GM12801 (cell line): ENCODE data around the gene UGT1A3.

Experiments
- TF ChIP-seq, protein P1 (sequence below): IDR thresholded peaks from one replicate; pipeline ENCODE4 v1.5.1; 2011; ENCODE audit warnings: control low read depth; ENCODE audit not compliant: insufficient read length; ENCODE audit errors: extremely low read depth

UGT1A3 gene

DNA sequence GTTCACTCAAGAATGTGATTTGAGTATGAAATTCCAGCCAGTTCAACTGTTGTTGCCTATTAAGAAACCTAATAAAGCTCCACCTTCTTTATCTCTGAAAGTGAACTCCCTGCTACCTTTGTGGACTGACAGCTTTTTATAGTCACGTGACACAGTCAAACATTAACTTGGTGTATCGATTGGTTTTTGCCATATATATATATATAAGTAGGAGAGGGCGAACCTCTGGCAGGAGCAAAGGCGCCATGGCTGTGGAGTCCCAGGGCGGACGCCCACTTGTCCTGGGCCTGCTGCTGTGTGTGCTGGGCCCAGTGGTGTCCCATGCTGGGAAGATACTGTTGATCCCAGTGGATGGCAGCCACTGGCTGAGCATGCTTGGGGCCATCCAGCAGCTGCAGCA lies 31.2 kb downstream of the UGT1A3 start, which contains the start of gene UGT1A1:
UGT1A1 (plus strand) TSS at position 228 of the 400 bp plus-strand sequence; CDS start at position 246, 18 bp downstream.
- TF ChIP-seq, protein P1, sequence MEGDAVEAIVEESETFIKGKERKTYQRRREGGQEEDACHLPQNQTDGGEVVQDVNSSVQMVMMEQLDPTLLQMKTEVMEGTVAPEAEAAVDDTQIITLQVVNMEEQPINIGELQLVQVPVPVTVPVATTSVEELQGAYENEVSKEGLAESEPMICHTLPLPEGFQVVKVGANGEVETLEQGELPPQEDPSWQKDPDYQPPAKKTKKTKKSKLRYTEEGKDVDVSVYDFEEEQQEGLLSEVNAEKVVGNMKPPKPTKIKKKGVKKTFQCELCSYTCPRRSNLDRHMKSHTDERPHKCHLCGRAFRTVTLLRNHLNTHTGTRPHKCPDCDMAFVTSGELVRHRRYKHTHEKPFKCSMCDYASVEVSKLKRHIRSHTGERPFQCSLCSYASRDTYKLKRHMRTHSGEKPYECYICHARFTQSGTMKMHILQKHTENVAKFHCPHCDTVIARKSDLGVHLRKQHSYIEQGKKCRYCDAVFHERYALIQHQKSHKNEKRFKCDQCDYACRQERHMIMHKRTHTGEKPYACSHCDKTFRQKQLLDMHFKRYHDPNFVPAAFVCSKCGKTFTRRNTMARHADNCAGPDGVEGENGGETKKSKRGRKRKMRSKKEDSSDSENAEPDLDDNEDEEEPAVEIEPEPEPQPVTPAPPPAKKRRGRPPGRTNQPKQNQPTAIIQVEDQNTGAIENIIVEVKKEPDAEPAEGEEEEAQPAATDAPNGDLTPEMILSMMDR = no peak

DNA sequence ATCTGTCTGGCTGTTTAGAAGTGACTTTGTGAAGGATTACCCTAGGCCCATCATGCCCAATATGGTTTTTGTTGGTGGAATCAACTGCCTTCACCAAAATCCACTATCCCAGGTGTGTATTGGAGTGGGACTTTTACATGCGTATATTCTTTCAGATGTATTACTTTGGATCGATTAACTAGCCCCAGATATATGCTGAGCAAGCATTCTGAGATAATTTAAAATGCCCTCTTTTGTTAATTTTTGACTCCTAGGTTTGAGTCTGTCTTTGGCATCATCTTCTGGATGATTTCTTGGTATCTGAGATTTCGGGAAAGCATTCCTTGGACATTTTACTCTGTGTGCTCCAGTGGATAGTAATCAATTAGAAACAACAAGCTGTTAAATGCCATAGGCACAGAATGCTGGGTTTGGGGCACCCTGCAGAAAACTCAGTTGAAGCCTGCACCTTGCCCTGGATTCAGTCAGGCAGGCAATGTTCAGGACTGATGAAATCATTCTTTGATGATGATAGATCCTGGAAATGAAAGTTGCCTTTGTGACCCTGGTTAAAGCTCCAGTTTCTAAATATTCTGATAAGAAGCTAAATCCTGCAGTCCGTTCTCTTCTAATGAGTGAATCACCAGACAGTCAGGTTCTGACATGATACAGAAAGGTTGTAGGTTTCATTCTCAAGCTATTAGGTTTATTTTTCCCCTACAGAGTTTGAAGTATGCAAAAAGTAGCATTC lies 32.4 kb downstream of the UGT1A3 start:
- TF ChIP-seq, protein P1 = no peak

DNA sequence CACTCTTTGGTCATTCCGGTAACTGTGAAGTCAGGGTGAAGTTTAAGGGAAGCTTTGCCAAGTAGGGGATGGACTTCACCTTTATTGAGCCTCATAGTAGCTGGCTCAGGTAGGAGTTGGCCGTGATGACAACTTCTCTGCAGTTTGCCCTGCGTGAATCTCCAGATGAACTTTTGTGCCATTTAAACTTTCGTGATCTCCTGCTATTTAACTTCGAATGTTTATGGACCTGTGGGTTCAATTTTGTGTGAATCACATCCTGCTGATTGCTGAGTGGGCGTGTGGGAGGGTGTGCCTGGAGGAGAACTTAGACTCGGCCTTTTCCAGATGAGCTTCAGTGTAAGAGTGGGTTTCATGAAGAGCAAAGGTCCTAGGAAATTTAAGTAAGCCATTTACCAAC lies 35.4 kb downstream of the UGT1A3 start:
- TF ChIP-seq, protein P1 = no peak

DNA sequence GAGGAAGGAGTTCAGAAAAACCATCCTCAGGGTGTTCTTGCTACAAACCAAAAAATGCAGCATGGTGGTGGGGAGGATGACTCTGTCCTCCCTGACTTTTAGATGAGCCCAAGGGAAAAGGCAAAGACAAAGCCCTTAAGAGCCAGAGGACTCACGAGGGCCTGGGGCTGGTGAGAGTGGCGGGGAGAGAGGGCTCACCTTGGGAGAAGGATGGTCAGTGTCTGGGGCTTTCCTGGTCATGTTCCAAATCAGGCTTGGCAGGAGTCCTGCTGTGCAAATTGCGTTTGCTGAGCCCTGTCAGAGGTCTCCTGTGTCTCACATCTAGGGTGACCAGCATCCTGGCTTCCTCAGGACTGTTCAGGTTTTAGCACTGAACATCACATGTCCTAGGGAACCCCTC lies 35.9 kb downstream of the UGT1A3 start:
- TF ChIP-seq, protein P1 = no peak

DNA sequence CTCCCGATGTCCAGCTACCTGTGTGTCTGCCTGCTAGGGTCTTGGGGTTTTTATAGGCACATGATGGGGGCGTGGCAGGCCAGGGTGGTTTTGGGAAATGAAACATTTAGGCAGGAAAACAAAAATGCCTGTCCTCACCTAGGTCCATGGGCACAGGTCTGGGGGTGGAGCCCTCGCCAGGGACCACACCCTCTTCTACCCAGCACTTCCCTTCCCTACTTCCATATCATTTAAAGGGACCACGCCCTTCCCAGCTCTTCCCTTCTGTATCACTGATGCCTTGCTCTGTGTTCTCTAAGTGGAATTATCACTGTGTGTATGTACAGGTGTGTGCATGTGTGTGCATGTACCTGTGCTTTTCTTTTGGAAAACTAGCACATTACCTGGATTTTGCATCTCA lies 37.6 kb downstream of the UGT1A3 start:
- TF ChIP-seq, protein P1 = no peak

DNA sequence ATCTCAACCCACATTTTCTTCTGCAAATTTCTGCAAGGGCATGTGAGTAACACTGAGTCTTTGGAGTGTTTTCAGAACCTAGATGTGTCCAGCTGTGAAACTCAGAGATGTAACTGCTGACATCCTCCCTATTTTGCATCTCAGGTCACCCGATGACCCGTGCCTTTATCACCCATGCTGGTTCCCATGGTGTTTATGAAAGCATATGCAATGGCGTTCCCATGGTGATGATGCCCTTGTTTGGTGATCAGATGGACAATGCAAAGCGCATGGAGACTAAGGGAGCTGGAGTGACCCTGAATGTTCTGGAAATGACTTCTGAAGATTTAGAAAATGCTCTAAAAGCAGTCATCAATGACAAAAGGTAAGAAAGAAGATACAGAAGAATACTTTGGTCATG lies 39.2 kb downstream of the UGT1A3 start:
- TF ChIP-seq, protein P1 = no peak

DNA sequence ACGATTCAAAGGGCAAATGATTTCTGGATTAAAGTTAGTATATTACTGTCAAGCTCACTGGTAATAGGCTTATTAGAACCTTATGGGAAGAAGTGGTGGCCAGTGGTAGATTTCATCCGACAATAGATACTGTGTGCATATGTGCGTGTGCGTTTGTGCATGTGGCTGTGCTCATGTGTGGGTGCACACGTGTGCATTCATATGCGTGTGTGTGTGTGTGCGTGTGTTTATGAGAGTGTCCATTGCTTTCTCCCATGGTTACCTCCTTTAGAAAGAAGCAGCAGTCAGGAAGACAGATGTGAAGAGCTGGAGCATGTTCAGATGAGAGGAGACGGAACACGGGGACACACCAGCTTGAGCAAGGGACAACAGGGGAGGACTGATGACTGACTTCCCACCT lies 40.4 kb downstream of the UGT1A3 start:
- TF ChIP-seq, protein P1 = no peak
